Body of pancreas (tissue), 4 donors: Measurements from ENCODE around the gene ANKRD45.

Experiments used
- POLR2A ChIP-seq, 3 donors: fragments of 450-650 bp; IDR thresholded peaks; one replicate each; pipeline ENCODE4 v1.6.1; 2016; ENCODE audit warnings: antibody characterized with exemption in 3 of 3, mild to moderate bottlenecking in 2 of 3
- TF ChIP-seq, protein P1 (sequence below), 7 experiments: fragments of 450-650 bp in 4 of 7; fragments of 200-600 bp in 3 of 7; sonication (generic) in 3 of 7; IDR thresholded peaks; one replicate each; pipeline ENCODE4 v1.5.1; 2016 to 2019; ENCODE audit warnings: antibody characterized with exemption in 7 of 7

DNA sequence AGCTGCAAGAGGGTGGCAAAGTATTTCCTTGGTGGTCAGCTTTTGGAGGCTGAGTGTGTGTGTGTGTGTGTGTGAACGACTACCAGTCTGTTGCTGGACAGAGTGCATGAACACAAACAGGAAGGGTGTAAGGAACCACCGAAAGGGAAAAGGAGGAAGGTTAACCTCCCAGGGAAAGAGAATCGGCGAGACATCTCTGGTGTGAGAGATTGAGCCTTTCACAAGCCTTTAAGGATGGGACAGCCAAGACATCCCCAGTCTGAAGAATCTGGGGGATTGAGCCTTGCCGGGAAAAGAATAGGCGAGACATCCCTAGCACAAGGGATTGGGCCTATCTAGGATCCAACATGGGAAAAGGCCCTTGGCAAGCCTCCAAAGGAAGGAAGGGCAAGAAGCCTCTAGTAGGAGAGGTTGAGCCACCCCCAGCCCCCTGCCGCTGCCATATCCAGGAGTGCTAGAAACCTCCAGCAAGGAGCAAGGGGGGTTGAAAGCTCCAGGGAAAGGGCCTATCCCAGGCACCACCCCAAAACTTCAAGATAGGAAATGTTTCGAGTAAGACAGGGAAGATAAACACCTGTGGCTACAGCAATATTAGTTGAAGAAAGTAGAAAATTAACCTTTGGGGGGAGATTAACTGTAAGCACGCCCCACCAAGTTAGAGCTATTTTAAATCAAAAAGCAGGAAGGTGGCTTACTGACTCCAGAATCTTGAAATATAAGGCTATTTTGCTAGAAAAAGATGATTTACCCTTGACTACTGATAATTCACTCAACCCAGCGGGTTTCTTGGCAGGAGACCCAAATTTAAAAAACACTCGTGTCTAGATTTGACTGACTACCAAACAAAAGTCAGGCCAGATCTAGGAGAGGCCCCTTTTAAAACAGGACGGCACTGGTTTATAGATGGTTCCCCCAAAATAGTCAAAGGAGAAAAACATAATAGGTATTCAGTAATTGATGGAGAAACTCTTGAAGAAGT, 31.3 kb downstream of the ANKRD45 start:
- TF ChIP-seq, protein P1, sequence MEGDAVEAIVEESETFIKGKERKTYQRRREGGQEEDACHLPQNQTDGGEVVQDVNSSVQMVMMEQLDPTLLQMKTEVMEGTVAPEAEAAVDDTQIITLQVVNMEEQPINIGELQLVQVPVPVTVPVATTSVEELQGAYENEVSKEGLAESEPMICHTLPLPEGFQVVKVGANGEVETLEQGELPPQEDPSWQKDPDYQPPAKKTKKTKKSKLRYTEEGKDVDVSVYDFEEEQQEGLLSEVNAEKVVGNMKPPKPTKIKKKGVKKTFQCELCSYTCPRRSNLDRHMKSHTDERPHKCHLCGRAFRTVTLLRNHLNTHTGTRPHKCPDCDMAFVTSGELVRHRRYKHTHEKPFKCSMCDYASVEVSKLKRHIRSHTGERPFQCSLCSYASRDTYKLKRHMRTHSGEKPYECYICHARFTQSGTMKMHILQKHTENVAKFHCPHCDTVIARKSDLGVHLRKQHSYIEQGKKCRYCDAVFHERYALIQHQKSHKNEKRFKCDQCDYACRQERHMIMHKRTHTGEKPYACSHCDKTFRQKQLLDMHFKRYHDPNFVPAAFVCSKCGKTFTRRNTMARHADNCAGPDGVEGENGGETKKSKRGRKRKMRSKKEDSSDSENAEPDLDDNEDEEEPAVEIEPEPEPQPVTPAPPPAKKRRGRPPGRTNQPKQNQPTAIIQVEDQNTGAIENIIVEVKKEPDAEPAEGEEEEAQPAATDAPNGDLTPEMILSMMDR (IDR thresholded peaks at IDR 0.05) = no peak
- TF ChIP-seq POLR2A (IDR thresholded peaks at IDR 0.05) = no peak
